Peyer's patch (tissue), 4 donors: ENCODE data around the gene TMPRSS11E.

Experiments
- CTCF ChIP-seq, 6 experiments: fragments of 450-650 bp in 4 of 6; fragments of 200-600 bp in 2 of 6; sonication (generic) in 1 of 6; IDR thresholded peaks; one replicate each; pipeline ENCODE4 v1.5.1; 2017 to 2019; ENCODE audit warnings: antibody characterized with exemption in 6 of 6, mild to moderate bottlenecking in 3 of 6, moderate library complexity in 1 of 6
- POLR2A ChIP-seq, 2 donors: fragments of 450-650 bp; IDR thresholded peaks; one replicate each; pipeline ENCODE4 v1.5.1; 2017; ENCODE audit warnings: antibody characterized with exemption in 2 of 2, mild to moderate bottlenecking in 2 of 2, moderate library complexity in 2 of 2

- TF ChIP-seq CTCF (IDR thresholded peaks at IDR 0.05) = no peak
- TF ChIP-seq POLR2A (IDR thresholded peaks at IDR 0.05) = no peak
Observed at GRCh38 chr4:68476191-68476590, 28.9 kb downstream of the TMPRSS11E start.
